HEK293T (cell line): ENCODE results near the gene GTF2H1.
"Not testable (repeated sequence)": the region's sequence is repeated elsewhere in the genome, so short reads cannot be mapped to it uniquely, and the experiment has no call there.

Experiments
- CTBP1 ChIP-seq: fragments of 450-650 bp; IDR thresholded peaks from 2 replicates; pipeline ENCODE4 v1.6.1; 2016; ENCODE audit warnings: borderline replicate concordance
- PKNOX1 ChIP-seq: fragments of 450-650 bp; IDR thresholded peaks from 2 replicates; pipeline ENCODE4 v1.6.1; 2016
- SUZ12 ChIP-seq: fragments of 450-650 bp; IDR thresholded peaks from 2 replicates; pipeline ENCODE4 v1.6.1; 2016; ENCODE audit warnings: mild to moderate bottlenecking

- not testable (repeated sequence) for TF ChIP-seq PKNOX1, SUZ12, CTBP1
These were observed 78.7 kb downstream of the GTF2H1 start for GRCh38 chr11:18401077-18401476.
